OCI-LY3 (cell line): ENCODE results near the gene PKLR.

Source experiments
- H2AFZ ChIP-seq: fragments of 200-600, 300-600 bp; shearing (Covaris generic); 2 replicates; pipeline ENCODE4 v1.6.0; 2014; ENCODE audit warnings: antibody characterized with exemption, low read depth, low read length
- H3K27ac ChIP-seq: fragments of 200-600, 300-600 bp; sonication (generic); 2 replicates; pipeline ENCODE4 v1.5.1; 2014; ENCODE audit warnings: mild to moderate bottlenecking, low read length, moderate library complexity, mixed read lengths
- H3K27me3 ChIP-seq: fragments of 200-600, 300-600 bp; sonication (generic); 2 replicates; pipeline ENCODE4 v1.6.1; 2014; ENCODE audit warnings: low read depth, low read length, mixed read lengths
- H3K36me3 ChIP-seq: fragments of 200-600, 300-600 bp; sonication (generic); replicated peaks from 2 replicates; pipeline ENCODE3; 2014; ENCODE audit warnings: low read depth, low read length, mixed read lengths
- H3K4me1 ChIP-seq: fragments of 300-600, 200-600 bp; sonication (generic); 2 replicates; pipeline ENCODE4 v1.6.1; 2014; ENCODE audit warnings: low read length, mixed read lengths
- H3K4me2 ChIP-seq: fragments of 200-600, 300-600 bp; sonication (generic); 2 replicates; pipeline ENCODE4 v1.6.1; 2014; ENCODE audit warnings: low read length, mixed read lengths
- H3K4me3 ChIP-seq: fragments of 300-600, 200-600 bp; sonication (generic); 2 replicates; pipeline ENCODE4 v1.5.1; 2014; ENCODE audit warnings: antibody characterized with exemption, mild to moderate bottlenecking, low read length, moderate library complexity
- H3K79me2 ChIP-seq: fragments of 300-600, 200-600 bp; shearing (Covaris generic); 2 replicates; pipeline ENCODE4 v1.6.1; 2014; ENCODE audit warnings: mild to moderate bottlenecking, low read length, mixed read lengths
- H3K9ac ChIP-seq: fragments of 300-600, 200-600 bp; shearing (Covaris generic); 2 replicates; pipeline ENCODE4 v1.6.0; 2014; ENCODE audit warnings: mild to moderate bottlenecking, low read length, moderate library complexity
- H3K9me3 ChIP-seq: fragments of 200-600, 300-600 bp; shearing (Covaris generic); 2 replicates; pipeline ENCODE4 v1.6.1; 2014; ENCODE audit warnings: low read length, mixed read lengths; ENCODE audit not compliant: insufficient read depth
- H4K20me1 ChIP-seq: fragments of 200-600, 300-600 bp; sonication (generic); 2 replicates; pipeline ENCODE4 v1.6.1; 2016; ENCODE audit warnings: low read length, mixed read lengths; ENCODE audit not compliant: insufficient read depth
- CTCF ChIP-seq: fragments of 200-600, 300-600 bp; sonication (generic); IDR thresholded peaks from 2 replicates; pipeline ENCODE4 v1.5.1; 2014; ENCODE audit warnings: antibody characterized with exemption, low read length, low read depth
- EZH2phosphoT487 ChIP-seq: fragments of 200-600 bp; shearing (Covaris generic); IDR thresholded peaks from 2 replicates; pipeline ENCODE4 v1.6.1; 2018; ENCODE audit warnings: antibody characterized with exemption, mixed run types, low read depth

PKLR gene

GRCh38 chr1:155284476-155284875 is 16.8 kb downstream of the PKLR start:
- no peak overlapping the region for H3K4me3 ChIP-seq
- no peaks in the 10 kb centered on the region for H3K79me2 ChIP-seq
- TF ChIP-seq EZH2phosphoT487 (no peak), CTCF (no peak)
- no peaks in the 10 kb centered on the region for H4K20me1 ChIP-seq
- H2AFZ ChIP-seq, result no peak overlapping the region
- peaks cover 16% of the 10 kb centered on the region for H3K36me3 ChIP-seq
- no peak overlapping the region for H3K4me2 ChIP-seq
- H3K4me1 ChIP-seq, result no peaks in the 10 kb centered on the region
- H3K27me3 ChIP-seq, result no peaks in the 10 kb centered on the region
- no peak overlapping the region for H3K27ac ChIP-seq
- no peaks in the 10 kb centered on the region for H3K9me3 ChIP-seq
- H3K9ac ChIP-seq, result no peak overlapping the region

GRCh38 chr1:155282488-155283091 is 18.6 kb downstream of the PKLR start:
- Histone ChIP-seq H3K9ac (no peak overlapping the region), H2AFZ (no peak overlapping the region), H3K4me3 (no peak overlapping the region), H3K27ac (no peak overlapping the region), H4K20me1 (no peaks in the 10 kb centered on the region), H3K79me2 (no peaks in the 10 kb centered on the region), H3K27me3 (no peaks in the 10 kb centered on the region), H3K4me2 (no peak overlapping the region), H3K4me1 (peaks cover 11% of the 10 kb centered on the region), H3K9me3 (no peaks in the 10 kb centered on the region), H3K36me3 (peaks cover 15% of the 10 kb centered on the region)
- TF ChIP-seq CTCF, result no peak
- no peak for TF ChIP-seq EZH2phosphoT487

GRCh38 chr1:155279268-155279667 is 22.0 kb downstream of the PKLR start:
- Histone ChIP-seq H2AFZ (no peak overlapping the region), H3K79me2 (no peaks in the 10 kb centered on the region), H3K27ac (no peak overlapping the region), H3K9ac (no peak overlapping the region), H3K4me3 (no peak overlapping the region), H3K27me3 (no peaks in the 10 kb centered on the region), H3K9me3 (no peaks in the 10 kb centered on the region), H3K4me2 (no peak overlapping the region), H3K36me3 (peaks cover 6% of the 10 kb centered on the region), H4K20me1 (no peaks in the 10 kb centered on the region), H3K4me1 (peaks cover 15% of the 10 kb centered on the region)
- no peak for TF ChIP-seq EZH2phosphoT487
- TF ChIP-seq CTCF, result no peak

- no peak overlapping the region for H3K27ac ChIP-seq
Measured at GRCh38 chr1:155278689-155279160, 22.5 kb downstream of the PKLR start.

More at GRCh38 chr1:155278689-155279160, 22.5 kb downstream of the PKLR start:
- Histone ChIP-seq H3K9ac (peak overlapping the region; percentile 72; the same call in 1 of the 2 replicates), H2AFZ (no peak overlapping the region), H3K4me2 (peak overlapping the region; percentile 88), H3K4me1 (peaks cover 18% of the 10 kb centered on the region), H3K79me2 (peaks cover 3% of the 10 kb centered on the region; the same call in 1 of the 2 replicates), H3K9me3 (no peaks in the 10 kb centered on the region), H3K4me3 (peak overlapping the region; percentile 81), H4K20me1 (no peaks in the 10 kb centered on the region), H3K27me3 (no peaks in the 10 kb centered on the region), H3K36me3 (peaks cover 6% of the 10 kb centered on the region)
- TF ChIP-seq EZH2phosphoT487 (no peak), CTCF (no peak)
